Activated T-helper 1 cell treated with anti-CD3 and anti-CD28 coated beads, Interleukin-12 subunit alpha, Interleukin-12 subunit beta, Interleukin-2, Interleukin-4 antibody, amounts not matched to agents 30 ng/mL and 10 ng/mL and 1 ng/mL, durations not matched to agents 14 hours and 24 hours and 36 hours (primary cell): ENCODE results near the gene STRN3. TPM values are rescaled to one million over a fixed set of nuclear protein-coding genes. Genes with fewer than 3 reads are reported as not detected.
A peak's percentile ranks its signal among the peaks of the same experiment; 100 is the strongest.

Source experiments
- DNase-seq: peaks from one replicate; pipeline ENCODE4 v3.0.0; 2021; ENCODE audit warnings: low spot score
- H3K27ac Mint-ChIP-seq: one replicate; pipeline ENCODE4 v1.8.0; 2021; ENCODE audit warnings: mild to moderate bottlenecking, mixed read lengths
- H3K27me3 Mint-ChIP-seq: one replicate; pipeline ENCODE4 v1.8.0; 2022; ENCODE audit warnings: mild to moderate bottlenecking, moderate library complexity, mixed read lengths; ENCODE audit not compliant: insufficient read depth
- H3K36me3 Mint-ChIP-seq: one replicate; pipeline ENCODE4 v1.8.0; 2021; ENCODE audit warnings: low read depth, mixed read lengths
- H3K4me1 Mint-ChIP-seq: one replicate; pipeline ENCODE4 v1.8.0; 2021; ENCODE audit warnings: low read depth, mixed read lengths
- H3K4me3 Mint-ChIP-seq: one replicate; pipeline ENCODE4 v1.8.0; 2021; ENCODE audit warnings: mild to moderate bottlenecking, moderate library complexity, mixed read lengths
- H3K9me3 Mint-ChIP-seq: one replicate; pipeline ENCODE4 v1.8.0; 2021; ENCODE audit warnings: mixed read lengths
- intact Hi-C: fragments of 100-400 bp; cut with micrococcal nuclease; formaldehyde crosslinking; loops from one replicate; pipeline ENCODE4 v1.15.1; 2024
- total RNA-seq: library from RNA; stranded (reverse); gene quantifications from 2 replicates; pipeline ENCODE4 v1.2.3, GENCODE V29; 2022

The STRN3 gene
- total RNA-seq, 1 donor from 2014 or later: 25.9 TPM

GRCh38 chr14:30875788-30876053 is 150.5 kb downstream of the STRN3 start:
- Mint-ChIP-seq H3K4me3 (peak overlapping the region; percentile 79), H3K4me1 (peaks cover 5% of the 10 kb centered on the region), H3K27me3 (peaks cover 53% of the 10 kb centered on the region), H3K9me3 (no peaks in the 10 kb centered on the region), H3K27ac (no peak overlapping the region), H3K36me3 (no peaks in the 10 kb centered on the region)
- intact Hi-C loops: no loop called here
- no peak for DNase-seq

- Mint-ChIP-seq H3K9me3 (no peaks in the 10 kb centered on the region), H3K27ac (no peak overlapping the region), H3K36me3 (no peaks in the 10 kb centered on the region), H3K4me3 (peak overlapping the region; percentile 79), H3K4me1 (peaks cover 5% of the 10 kb centered on the region), H3K27me3 (peaks cover 56% of the 10 kb centered on the region)
- intact Hi-C loops: no loop called here
- no peak for DNase-seq
These were observed 151.0 kb downstream of the STRN3 start for GRCh38 chr14:30874999-30875787.

GRCh38 chr14:30874120-30874998 is 151.8 kb downstream of the STRN3 start, which contains the start of gene COCH:
TSS of gene COCH (plus strand) at chr14:30874559. CDS start at chr14:30874939, 380 bp downstream.
- DNase-seq: peak; percentile 3
- H3K4me1 Mint-ChIP-seq: peaks cover 5% of the 10 kb centered on the region
- H3K27ac Mint-ChIP-seq: no peak within 1 kb of the TSS
- H3K27me3 Mint-ChIP-seq: peaks cover 60% of the 10 kb centered on the region
- H3K4me3 Mint-ChIP-seq: peak within 1 kb of the TSS; percentile 79
- no peaks in the 10 kb centered on the region for H3K36me3 Mint-ChIP-seq
- intact Hi-C loops: no loop called here
- no peaks in the 10 kb centered on the region for H3K9me3 Mint-ChIP-seq

GRCh38 chr14:30873308-30874119 is 152.7 kb downstream of the STRN3 start:
- Mint-ChIP-seq H3K27me3 (peaks cover 60% of the 10 kb centered on the region), H3K36me3 (no peaks in the 10 kb centered on the region), H3K4me1 (peaks cover 5% of the 10 kb centered on the region), H3K27ac (no peak overlapping the region), H3K9me3 (no peaks in the 10 kb centered on the region), H3K4me3 (peak overlapping the region; percentile 51)
- intact Hi-C loops: no loop called here
- DNase-seq: no peak

- Mint-ChIP-seq H3K36me3 (no peaks in the 10 kb centered on the region), H3K4me1 (peaks cover 5% of the 10 kb centered on the region), H3K4me3 (no peak overlapping the region), H3K27ac (no peak overlapping the region), H3K9me3 (no peaks in the 10 kb centered on the region), H3K27me3 (peaks cover 56% of the 10 kb centered on the region)
- intact Hi-C loops: no loop called here
- DNase-seq: no peak
These were observed 153.6 kb downstream of the STRN3 start for GRCh38 chr14:30872602-30873001.

GRCh38 chr14:30869551-30870155 is 156.5 kb downstream of the STRN3 start:
- no peaks in the 10 kb centered on the region for H3K36me3 Mint-ChIP-seq
- H3K4me1 Mint-ChIP-seq: no peaks in the 10 kb centered on the region
- no peaks in the 10 kb centered on the region for H3K9me3 Mint-ChIP-seq
- DNase-seq: no peak
- intact Hi-C loops: no loop called here
- no peak overlapping the region for H3K4me3 Mint-ChIP-seq
- H3K27ac Mint-ChIP-seq: no peak overlapping the region
- peaks cover 37% of the 10 kb centered on the region for H3K27me3 Mint-ChIP-seq

- no peaks in the 10 kb centered on the region for H3K9me3 Mint-ChIP-seq
- no peak overlapping the region for H3K27ac Mint-ChIP-seq
- intact Hi-C loops: no loop called here
- no peak for DNase-seq
- H3K27me3 Mint-ChIP-seq: peaks cover 37% of the 10 kb centered on the region
- H3K4me3 Mint-ChIP-seq: no peak overlapping the region
- H3K36me3 Mint-ChIP-seq: no peaks in the 10 kb centered on the region
- no peaks in the 10 kb centered on the region for H3K4me1 Mint-ChIP-seq
These were observed 157.4 kb downstream of the STRN3 start for GRCh38 chr14:30868736-30869135.

GRCh38 chr14:30864934-30865333 is 161.2 kb downstream of the STRN3 start:
- no peaks in the 10 kb centered on the region for H3K9me3 Mint-ChIP-seq
- H3K36me3 Mint-ChIP-seq: no peaks in the 10 kb centered on the region
- no peak for DNase-seq
- intact Hi-C loops: no loop called here
- peaks cover 18% of the 10 kb centered on the region for H3K27me3 Mint-ChIP-seq
- peaks cover 6% of the 10 kb centered on the region for H3K4me1 Mint-ChIP-seq
- H3K27ac Mint-ChIP-seq: no peak overlapping the region
- H3K4me3 Mint-ChIP-seq: no peak overlapping the region

- H3K4me1 Mint-ChIP-seq: peaks cover 6% of the 10 kb centered on the region
- H3K27ac Mint-ChIP-seq: no peak overlapping the region
- H3K27me3 Mint-ChIP-seq: peaks cover 17% of the 10 kb centered on the region
- intact Hi-C loops: no loop called here
- DNase-seq: no peak
- H3K9me3 Mint-ChIP-seq: no peaks in the 10 kb centered on the region
- H3K4me3 Mint-ChIP-seq: no peak overlapping the region
- no peaks in the 10 kb centered on the region for H3K36me3 Mint-ChIP-seq
These were observed 165.0 kb downstream of the STRN3 start for GRCh38 chr14:30861200-30861599.

- Mint-ChIP-seq H3K27me3 (peaks cover 4% of the 10 kb centered on the region), H3K4me1 (peaks cover 18% of the 10 kb centered on the region), H3K36me3 (no peaks in the 10 kb centered on the region), H3K27ac (peak overlapping the region; percentile 19), H3K9me3 (peaks cover 5% of the 10 kb centered on the region), H3K4me3 (no peak overlapping the region)
- DNase-seq: no peak
- intact Hi-C loops: no loop called here
These were observed 170.7 kb downstream of the STRN3 start for GRCh38 chr14:30855345-30856037.

DNA sequence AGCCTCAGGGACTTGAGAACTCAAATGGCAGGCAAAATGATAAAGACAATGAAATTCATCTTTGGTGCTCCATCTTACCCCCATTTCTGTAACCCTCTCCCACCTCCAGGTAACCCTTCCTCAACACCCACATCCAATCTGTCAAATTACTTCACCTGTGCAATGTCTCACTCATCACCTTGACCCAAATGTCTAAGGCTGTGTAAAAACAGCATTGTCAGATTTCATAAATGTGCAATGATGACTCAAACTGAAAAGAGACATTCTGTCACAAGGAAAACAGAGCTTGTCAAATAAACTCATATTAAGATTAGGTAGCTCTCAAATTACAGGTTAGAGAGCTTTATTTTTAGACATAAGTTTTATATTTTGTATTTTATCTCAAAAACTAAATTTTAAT is 171.7 kb downstream of the STRN3 start:
- no peak for DNase-seq

DNA sequence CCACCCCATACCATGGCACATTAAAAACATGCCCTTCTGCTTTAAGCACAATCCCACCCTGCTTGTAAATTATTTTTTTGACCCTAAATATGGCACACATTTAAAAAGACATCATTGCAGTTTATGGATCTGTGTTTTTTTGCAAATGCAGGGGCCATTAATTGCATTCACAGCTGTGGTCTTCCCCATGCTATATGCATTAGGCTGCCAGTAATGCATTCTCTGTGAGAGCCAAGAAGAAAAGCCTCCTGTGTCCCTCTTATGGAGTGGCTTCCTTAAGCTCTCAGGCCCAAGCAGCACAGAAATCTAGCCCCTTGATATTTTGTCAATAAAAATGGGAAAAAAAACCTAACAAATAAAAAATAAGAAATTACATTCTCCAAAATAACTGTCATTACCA is 172.2 kb downstream of the STRN3 start:
- Mint-ChIP-seq H3K4me3 (no peak overlapping the region), H3K36me3 (no peaks in the 10 kb centered on the region), H3K27me3 (peaks cover 9% of the 10 kb centered on the region), H3K9me3 (peaks cover 5% of the 10 kb centered on the region), H3K4me1 (peaks cover 18% of the 10 kb centered on the region), H3K27ac (no peak overlapping the region)
- no peak for DNase-seq
- intact Hi-C loops: no loop called here

More for the DNA sequence above, 171.7 kb downstream of the STRN3 start:
- Mint-ChIP-seq H3K4me1 (peaks cover 18% of the 10 kb centered on the region), H3K27me3 (peaks cover 4% of the 10 kb centered on the region), H3K27ac (no peak overlapping the region), H3K9me3 (peaks cover 5% of the 10 kb centered on the region), H3K4me3 (no peak overlapping the region), H3K36me3 (no peaks in the 10 kb centered on the region)
- intact Hi-C loops: no loop called here
